HCT116 (cell line): ENCODE measurements around the gene ZNF423. TPM values are rescaled to one million over a fixed set of nuclear protein-coding genes. Genes with fewer than 3 reads are reported as not detected.

Source experiments
- ATAC-seq: fragments of 200-7000 bp; cut with Tn5 transposase; 2 replicates; pipeline ENCODE4 v1.9.1; 2020; ENCODE audit warnings: mild to moderate bottlenecking, moderate library complexity
- BruUV-seq: library from RNA; stranded (reverse); fragments of 400-500 nt; replicated peaks from 2 replicates; lab custom pipeline; 2021; lab: Mats Ljungman, UMichigan
- CTCF ChIA-PET: fragments of 300-600 bp; sonication (Branson Sonifier 250); formaldehyde crosslinking; loops from one replicate; lab custom pipeline; 2021; ENCODE audit warnings: antibody characterized with exemption; lab: Charles Lee
- POLR2A ChIA-PET: fragments of 300-600, 350-600 bp; sonication (Branson Sonifier 250); formaldehyde crosslinking; loops from one replicate; lab custom pipeline; 2021; ENCODE audit warnings: antibody characterized with exemption; lab: Charles Lee
- RAD21 ChIA-PET, 2 experiments: fragments of 300-600 bp; sonication (Branson Sonifier 250); formaldehyde crosslinking; loops; one replicate each; lab custom pipeline; 2023; ENCODE audit warnings: low total read pairs in 2 of 2; ENCODE audit not compliant: uncharacterized antibody in 2 of 2, unreplicated experiment in 2 of 2, low non-redundant PET in 1 of 2; lab: Charles Lee
- DNase-seq: peaks from one replicate; pipeline ENCODE4 v3.0.0-alpha.2; 2010; ENCODE audit warnings: low read depth, low spot score
- H2AFZ ChIP-seq: fragments of 200-600 bp; shearing (Covaris generic), sonication (generic); 2 replicates; pipeline ENCODE4 v1.6.1; 2017; ENCODE audit warnings: low read depth, mixed run types, mixed read lengths, antibody characterized with exemption, low read length; ENCODE audit not compliant: poor library complexity, severe bottlenecking
- H3K27ac ChIP-seq: 2 replicates; pipeline ENCODE4 v1.5.1; 2012; ENCODE audit warnings: low read depth, low read length
- H3K27me3 ChIP-seq: fragments of 200-600 bp; sonication (generic); 2 replicates; pipeline ENCODE4 v1.6.1; 2016; ENCODE audit warnings: mixed run types, low read length, mixed read lengths; ENCODE audit not compliant: insufficient read depth
- H3K36me3 ChIP-seq, 2 experiments: fragments of 200-500 bp in 1 of 2; fragments of 200-600 bp in 1 of 2; sonication (Bioruptor generic) in 1 of 2; sonication (generic) in 1 of 2; 2 replicates each; pipeline versions ENCODE4 v1.5.1 to v1.6.1; 2014 to 2016; ENCODE audit warnings: low read length in 2 of 2, inconsistent platforms in 1 of 2, mixed read lengths in 1 of 2, mixed run types in 1 of 2; ENCODE audit not compliant: insufficient read depth in 2 of 2, control insufficient read depth in 1 of 2
- H3K4me1 ChIP-seq, 2 experiments: fragments of 200-600 bp in 1 of 2; sonication (generic) in 1 of 2; 2 replicates each; pipeline versions ENCODE4 v1.5.1 to v1.6.1; 2012 to 2017; ENCODE audit warnings: low read length in 2 of 2, inconsistent platforms in 1 of 2, mild to moderate bottlenecking in 1 of 2, mixed read lengths in 1 of 2, mixed run types in 1 of 2, moderate library complexity in 1 of 2; ENCODE audit not compliant: insufficient read depth in 2 of 2, control insufficient read depth in 1 of 2
- H3K4me2 ChIP-seq: fragments of 200-600 bp; sonication (generic); 2 replicates; pipeline ENCODE4 v1.6.1; 2017; ENCODE audit warnings: mixed run types, low read length, mixed read lengths
- H3K4me3 ChIP-seq, 2 experiments: fragments of 200-600 bp in 1 of 2; sonication (generic) in 1 of 2; replicated peaks in 1 of 2; 2 replicates each; pipeline ENCODE4 v1.5.1; 2011 to 2016; ENCODE audit warnings: low read length in 2 of 2, control low read depth in 1 of 2, low read depth in 1 of 2, mild to moderate bottlenecking in 1 of 2, mixed read lengths in 1 of 2, mixed run types in 1 of 2
- H3K79me2 ChIP-seq: fragments of 200-600 bp; sonication (generic); 2 replicates; pipeline ENCODE4 v1.6.1; 2017; ENCODE audit warnings: mild to moderate bottlenecking, mixed run types, low read length, moderate library complexity, mixed read lengths; ENCODE audit not compliant: insufficient read depth
- H3K9ac ChIP-seq: fragments of 200-600 bp; sonication (generic); 2 replicates; pipeline ENCODE4 v1.6.1; 2016; ENCODE audit warnings: low read length, mixed read lengths
- H3K9me2 ChIP-seq: fragments of 200-600 bp; sonication (generic), shearing (Covaris generic); 2 replicates; pipeline ENCODE4 v1.6.1; 2017; ENCODE audit warnings: mixed run types, mild to moderate bottlenecking, moderate library complexity; ENCODE audit not compliant: insufficient read depth
- H3K9me3 ChIP-seq, 2 experiments: fragments of 200-500 bp in 1 of 2; fragments of 200-600 bp in 1 of 2; sonication (Bioruptor generic) in 1 of 2; sonication (generic) in 1 of 2; 2 replicates each; pipeline ENCODE4 v1.6.1; 2014 to 2017; ENCODE audit warnings: low read length in 2 of 2, mixed read lengths in 2 of 2, inconsistent platforms in 1 of 2, low read depth in 1 of 2, mild to moderate bottlenecking in 1 of 2, mixed run types in 1 of 2, moderate library complexity in 1 of 2; ENCODE audit not compliant: control insufficient read depth in 1 of 2, insufficient read depth in 1 of 2
- H4K20me1 ChIP-seq: fragments of 200-600 bp; sonication (generic), shearing (Covaris generic); 2 replicates; pipeline ENCODE4 v1.6.1; 2017; ENCODE audit warnings: mixed run types, mild to moderate bottlenecking, moderate library complexity; ENCODE audit not compliant: insufficient read depth
- CBX3 ChIP-seq: IDR thresholded peaks from 2 replicates; pipeline ENCODE4 v1.6.1; 2012; ENCODE audit warnings: low read depth
- CTCF ChIP-seq, 3 experiments: fragments of 200-600 bp in 1 of 3; sonication (generic) in 1 of 3; IDR thresholded peaks in 2 of 3; conservative IDR thresholded peaks in 1 of 3; 2 replicates each; pipeline ENCODE4 v1.5.1; 2012 to 2017; ENCODE audit warnings: low read depth in 2 of 3, low read length in 2 of 3, antibody characterized with exemption in 1 of 3, borderline replicate concordance in 1 of 3, control low read depth in 1 of 3, mild to moderate bottlenecking in 1 of 3, mixed read lengths in 1 of 3, mixed run types in 1 of 3, moderate library complexity in 1 of 3; ENCODE audit not compliant: insufficient read depth in 1 of 3
- EGR1 ChIP-seq: IDR thresholded peaks from 2 replicates; pipeline ENCODE4 v1.6.1; 2012; ENCODE audit warnings: low read depth
- ELF1 ChIP-seq: IDR thresholded peaks from 2 replicates; pipeline ENCODE4 v1.6.1; 2012; ENCODE audit warnings: low read depth, borderline replicate concordance
- EZH2phosphoT487 ChIP-seq: fragments of 200-600 bp; IDR thresholded peaks from 2 replicates; pipeline ENCODE4 v1.6.1; 2018; ENCODE audit warnings: antibody characterized with exemption, borderline replicate concordance
- MAX ChIP-seq: IDR thresholded peaks from 2 replicates; pipeline ENCODE4 v1.6.1; 2012
- RAD21 ChIP-seq: IDR thresholded peaks from 2 replicates; pipeline ENCODE4 v1.6.1; 2012; ENCODE audit warnings: low read depth, mild to moderate bottlenecking
- SP1 ChIP-seq: IDR thresholded peaks from 2 replicates; pipeline ENCODE4 v1.6.1; 2012; ENCODE audit warnings: low read depth
- ZBTB33 ChIP-seq: IDR thresholded peaks from 2 replicates; pipeline ENCODE4 v1.6.1; 2011; ENCODE audit warnings: mild to moderate bottlenecking, low read length, moderate library complexity; ENCODE audit not compliant: insufficient replicate concordance; ENCODE audit errors: extremely low read depth
- intact Hi-C: fragments of 100-400 bp; cut with micrococcal nuclease; formaldehyde crosslinking; loops from 2 replicates; pipeline ENCODE4 v1.10.0; 2022
- total RNA-seq: library from RNA; stranded (reverse); gene quantifications from one replicate; pipeline ENCODE4 v1.2.1, GENCODE V29; 2021; ENCODE audit not compliant: unreplicated experiment
- TF ChIP-seq, protein P1 (sequence below): IDR thresholded peaks from 2 replicates; pipeline ENCODE4 v1.6.1; 2012

The ZNF423 gene
- total RNA-seq, 1 experiment from 2014 or later: 0.22 TPM

- H3K4me1 ChIP-seq: no peaks in the 10 kb centered on the region
- no peaks in the 10 kb centered on the region for H3K9me3 ChIP-seq
- intact Hi-C loops: no loop called here
- no peaks in the 10 kb centered on the region for H4K20me1 ChIP-seq
- ATAC-seq (no peak), DNase-seq (no peak)
- H2AFZ ChIP-seq: no peak overlapping the region
- peaks cover 36% of the 10 kb centered on the region for H3K27me3 ChIP-seq
- no peaks in the 10 kb centered on the region for H3K9me2 ChIP-seq
- no peak overlapping the region for H3K9ac ChIP-seq
- no TSS peak for BruUV-seq
- no peak overlapping the region for H3K27ac ChIP-seq
- TF ChIP-seq, protein P1, sequence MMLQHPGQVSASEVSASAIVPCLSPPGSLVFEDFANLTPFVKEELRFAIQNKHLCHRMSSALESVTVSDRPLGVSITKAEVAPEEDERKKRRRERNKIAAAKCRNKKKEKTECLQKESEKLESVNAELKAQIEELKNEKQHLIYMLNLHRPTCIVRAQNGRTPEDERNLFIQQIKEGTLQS: no peak
- TF ChIP-seq RAD21: no peak
- TF ChIP-seq SP1: no peak
- no peak for TF ChIP-seq EZH2phosphoT487
- TF ChIP-seq ELF1: no peak
- TF ChIP-seq EGR1: no peak
- TF ChIP-seq CTCF (IDR thresholded peaks at IDR 0.05 in 2 of 3, conservative IDR thresholded peaks at IDR 0.05 in 1 of 3; ENCODE audit: borderline replicate concordance in 1 of 3, insufficient read depth in 1 of 3, low read depth in 2 of 3, low read length in 2 of 3): no peak
- TF ChIP-seq ZBTB33: no peak
- no peak for TF ChIP-seq MAX
- no peak for TF ChIP-seq CBX3
- ChIA-PET CTCF (interaction anchor here (1.2 to 1.3 kb wide), 2 partner anchors 12 kb away, joined by 4 read pairs; no protein-coding TSS in a partner anchor), POLR2A (no interaction called here), RAD21 (no interaction called here)
- no peaks in the 10 kb centered on the region for H3K36me3 ChIP-seq
- no peak overlapping the region for H3K4me2 ChIP-seq
- H3K4me3 ChIP-seq: no peak overlapping the region
- H3K79me2 ChIP-seq: no peaks in the 10 kb centered on the region
Observed at GRCh38 chr16:49580751-49581303, 275.1 kb downstream of the ZNF423 start.
